ENCODE measurements around the gene PDE3A.

GRCh38 chr12:20374795-20375194 lies 6.5 kb downstream of the PDE3A start:
- no peak for TF ChIP-seq CTCF (IDR thresholded peaks at IDR 0.05)
- TF ChIP-seq POLR2A (IDR thresholded peaks at IDR 0.05), result no peak
- no peak for TF ChIP-seq POLR2AphosphoS5 (IDR thresholded peaks at IDR 0.05)

All from prostate gland (tissue), 2 donors.